HG03378 (cell line): ENCODE measurements around the gene GABRB1.

Source experiments
- ATAC-seq: cut with Tn5 transposase; IDR thresholded peaks from one replicate; pipeline ENCODE4 v1.9.1; 2021; ENCODE audit warnings: mild to moderate bottlenecking, moderate library complexity; ENCODE audit not compliant: unreplicated experiment

GABRB1 gene

GRCh38 chr4:47045261-47045660, 13.9 kb downstream of the GABRB1 start:
- ATAC-seq = no peak

DNA sequence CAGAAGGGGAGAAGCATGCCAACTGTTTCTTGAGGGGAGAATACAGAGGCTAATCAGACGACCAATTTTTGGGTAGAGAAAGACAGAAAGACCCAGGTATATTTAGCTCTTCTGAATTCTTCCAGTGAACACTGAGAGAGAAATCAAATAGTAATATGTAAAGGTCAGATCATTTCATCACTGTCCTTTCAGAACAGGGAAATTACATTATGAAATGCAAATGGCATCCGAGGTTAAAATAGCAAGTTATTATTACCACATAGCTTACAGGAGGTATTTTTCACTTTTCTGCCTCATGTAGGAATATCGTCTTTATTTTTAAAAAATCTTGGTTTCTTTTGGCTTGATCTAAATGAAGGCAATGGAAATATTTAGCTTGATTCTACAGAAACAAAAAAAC, 18.0 kb downstream of the GABRB1 start:
- ATAC-seq = no peak

GRCh38 chr4:47050761-47051725, 19.7 kb downstream of the GABRB1 start:
- ATAC-seq = no peak

GRCh38 chr4:47053485-47053884, 22.1 kb downstream of the GABRB1 start:
- ATAC-seq = no peak

- no peak for ATAC-seq
Measured at GRCh38 chr4:47054130-47054529, 22.8 kb downstream of the GABRB1 start.

GRCh38 chr4:47057991-47058390, 26.6 kb downstream of the GABRB1 start:
- no peak for ATAC-seq

GRCh38 chr4:47060561-47060960, 29.2 kb downstream of the GABRB1 start:
- no peak for ATAC-seq

- no peak for ATAC-seq
Measured at GRCh38 chr4:47061435-47061834, 30.1 kb downstream of the GABRB1 start.

- no peak for ATAC-seq
Measured at GRCh38 chr4:47065051-47065481, 33.7 kb downstream of the GABRB1 start.

DNA sequence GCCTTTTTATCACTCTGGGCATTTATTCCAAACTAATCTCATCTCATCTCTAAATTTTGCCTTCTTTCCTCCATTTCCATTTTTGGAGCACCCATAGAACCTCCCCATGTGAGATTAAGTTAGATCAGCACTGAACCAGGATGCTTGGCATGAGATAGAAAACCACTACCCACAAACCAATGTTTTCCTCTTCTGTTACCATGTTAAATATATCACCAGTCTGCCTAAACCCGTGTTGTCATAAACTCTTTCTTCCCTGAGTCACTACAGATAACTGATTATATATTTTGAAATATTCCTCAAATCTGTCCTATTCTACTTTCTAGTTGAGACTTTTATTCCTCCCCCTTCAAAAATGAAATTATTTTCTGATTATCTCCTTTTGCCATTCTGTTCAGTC, 37.6 kb downstream of the GABRB1 start:
- no peak for ATAC-seq

DNA sequence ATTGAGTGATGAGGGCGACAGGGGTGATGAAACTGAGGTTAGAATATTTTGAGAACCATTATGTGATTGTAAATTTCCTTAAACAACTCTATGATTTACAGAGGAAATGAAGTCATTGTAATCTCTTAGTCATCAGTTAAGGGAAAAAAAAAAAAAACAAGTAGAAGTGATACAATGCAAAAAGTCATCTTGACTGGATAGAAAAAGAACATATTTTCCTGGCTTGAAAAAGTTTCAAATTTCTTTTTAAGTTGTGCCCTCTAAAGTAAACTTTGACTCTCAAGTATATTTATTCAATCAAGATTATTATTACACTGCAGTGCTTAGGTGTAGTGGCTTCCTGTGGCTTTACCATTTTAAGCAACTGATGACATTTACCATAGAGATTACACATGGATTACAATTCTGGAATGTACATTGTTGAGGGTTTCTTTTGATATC, 40.6 kb downstream of the GABRB1 start:
- no peak for ATAC-seq

DNA sequence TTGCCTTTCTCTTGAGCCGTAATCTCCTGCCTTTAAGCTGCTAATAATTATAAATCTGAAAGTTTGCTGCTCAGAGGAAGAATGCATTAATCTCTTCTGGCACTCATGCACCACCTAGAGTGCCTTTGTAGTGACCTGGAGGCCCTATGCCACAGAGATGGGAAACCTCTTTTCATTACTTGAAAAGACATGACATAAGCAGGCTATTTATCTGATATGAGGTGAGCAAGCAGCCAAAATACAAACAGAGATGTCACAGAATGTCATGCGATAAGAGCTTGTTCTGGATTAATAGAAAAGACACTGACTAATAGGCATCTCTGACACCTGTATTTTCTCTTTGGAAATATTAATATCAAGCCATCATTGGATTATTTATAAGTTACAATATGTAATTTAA, 42.3 kb downstream of the GABRB1 start:
- no peak for ATAC-seq

- no peak for ATAC-seq
Measured at GRCh38 chr4:47074816-47075215, 43.4 kb downstream of the GABRB1 start.

DNA sequence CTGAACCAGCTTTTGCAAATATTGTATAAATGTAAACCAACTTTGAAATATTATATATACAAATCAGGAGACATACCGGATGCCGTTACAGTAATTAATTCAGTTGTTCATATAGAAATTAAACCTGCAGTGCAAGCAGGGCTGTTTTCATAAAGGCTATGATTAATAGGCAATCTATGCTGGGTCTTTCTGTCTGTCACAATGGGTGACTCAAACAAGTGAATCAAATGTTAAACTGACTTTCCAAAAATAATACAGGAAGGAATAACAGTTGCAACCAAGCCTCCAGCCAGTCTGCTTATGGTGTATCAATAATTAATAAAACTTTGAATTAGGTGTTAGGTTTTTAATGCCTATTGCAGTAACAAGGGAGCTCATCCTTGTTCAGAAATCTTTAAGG, 43.9 kb downstream of the GABRB1 start:
- no peak for ATAC-seq

DNA sequence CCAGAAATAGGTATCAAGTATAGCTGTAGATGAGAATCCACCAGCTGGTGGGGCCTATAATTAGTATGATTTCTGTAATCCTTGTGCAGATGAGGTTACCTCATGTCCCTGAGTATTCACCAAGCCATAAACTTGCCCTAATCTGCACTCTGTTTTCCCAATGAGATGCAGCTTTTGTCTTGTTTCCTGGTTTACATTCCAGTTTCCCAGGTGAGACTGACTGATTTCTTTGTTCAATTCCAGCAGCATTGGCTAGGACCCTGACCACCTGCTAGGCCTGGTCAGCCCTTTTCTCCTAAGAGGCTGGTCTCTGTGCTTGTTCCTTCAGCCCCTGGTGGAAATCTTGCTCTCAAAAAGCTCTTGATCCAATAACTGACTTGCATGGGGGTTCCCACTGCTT, 44.6 kb downstream of the GABRB1 start:
- ATAC-seq = no peak

DNA sequence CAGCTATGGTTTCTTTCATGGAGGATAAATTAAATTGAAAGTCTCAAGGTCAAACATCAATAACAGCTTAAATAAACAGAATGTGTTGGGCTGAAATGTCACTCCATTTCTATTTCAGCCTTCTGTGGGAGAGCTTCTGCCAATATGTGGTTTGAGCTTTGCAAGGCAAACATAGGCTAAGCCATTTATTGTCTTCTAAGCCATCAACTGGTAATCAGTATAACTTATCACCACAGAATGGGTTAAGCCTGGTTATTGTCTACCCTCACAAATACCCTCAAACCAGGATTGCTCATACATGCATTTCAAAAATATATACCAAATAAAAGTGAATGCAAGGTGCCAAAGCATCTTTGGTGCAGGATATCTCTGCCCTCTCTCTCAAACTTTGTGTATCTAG, 52.7 kb downstream of the GABRB1 start:
- ATAC-seq = no peak

DNA sequence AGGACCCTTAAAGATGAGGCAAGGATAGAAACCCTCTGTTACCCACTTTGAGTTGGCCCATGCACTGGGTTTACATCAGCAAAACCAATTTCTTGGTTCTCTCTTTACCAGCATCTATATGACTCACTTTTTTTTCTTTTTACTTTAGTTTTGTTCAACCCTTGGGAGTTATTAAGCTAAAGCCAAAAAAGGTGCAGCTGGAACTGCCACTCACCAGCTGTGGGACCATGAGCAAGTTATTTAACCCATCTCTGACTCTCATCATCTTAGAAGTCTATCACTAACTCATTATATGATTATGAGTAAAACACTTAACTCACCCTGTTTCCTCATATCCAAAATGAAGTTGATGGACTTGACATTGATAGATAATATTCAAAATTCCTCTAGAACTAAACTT, 53.4 kb downstream of the GABRB1 start:
- ATAC-seq = no peak

GRCh38 chr4:47088298-47088697, 56.9 kb downstream of the GABRB1 start:
- no peak for ATAC-seq

DNA sequence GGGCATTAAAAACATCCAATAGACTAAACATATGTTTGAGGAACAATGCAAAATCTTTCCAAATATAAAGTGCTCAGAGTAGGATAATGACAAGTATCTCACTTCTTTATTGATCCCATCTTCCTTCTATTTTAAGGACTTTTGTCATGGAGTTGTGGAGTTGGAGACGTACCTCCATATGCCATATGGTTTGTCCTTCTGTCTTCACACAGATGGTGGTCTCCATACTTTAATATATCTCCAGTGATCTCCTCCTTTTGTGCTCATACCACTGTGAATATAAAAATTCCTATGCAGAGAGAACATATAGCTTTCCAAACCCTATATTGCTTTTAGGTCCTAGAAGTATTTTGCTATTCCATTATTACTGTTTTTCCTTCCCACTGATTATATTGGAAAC, 64.5 kb downstream of the GABRB1 start:
- ATAC-seq = no peak

- ATAC-seq = no peak
Measured at GRCh38 chr4:47101453-47101852, 70.1 kb downstream of the GABRB1 start.

- ATAC-seq = no peak
Measured at GRCh38 chr4:47104986-47105385, 73.6 kb downstream of the GABRB1 start.

GRCh38 chr4:47106561-47106960, 75.2 kb downstream of the GABRB1 start:
- ATAC-seq = no peak

- no peak for ATAC-seq
Measured at GRCh38 chr4:47109379-47109778, 78.0 kb downstream of the GABRB1 start.
